Mesenchymal stem cell (in vitro differentiated cells and primary cell): ENCODE measurements around the gene POLR2L.

ENCODE experiments used
- DNase-seq: peaks from one replicate; pipeline ENCODE4 v3.0.0-alpha.2; 2013
- H2AFZ ChIP-seq: one replicate; pipeline ENCODE4 v1.6.1; 2013; ENCODE audit warnings: low read depth, mild to moderate bottlenecking, control low read depth, inconsistent platforms, low read length, moderate library complexity
- H2AK5ac ChIP-seq: 2 replicates; pipeline ENCODE4 v1.6.1; 2013; ENCODE audit warnings: low read length, moderate library complexity, mild to moderate bottlenecking, inconsistent platforms; ENCODE audit not compliant: severe bottlenecking
- H2BK120ac ChIP-seq: one replicate; pipeline ENCODE4 v1.6.1; 2013; ENCODE audit warnings: low read depth, mild to moderate bottlenecking, inconsistent platforms, low read length, moderate library complexity
- H2BK12ac ChIP-seq, 2 experiments: one replicate each; pipeline ENCODE4 v1.6.1; 2013; ENCODE audit warnings: inconsistent platforms in 2 of 2, low read length in 2 of 2, mild to moderate bottlenecking in 2 of 2, moderate library complexity in 2 of 2, control low read depth in 1 of 2
- H2BK15ac ChIP-seq: one replicate; pipeline ENCODE4 v1.6.1; 2013; ENCODE audit warnings: mild to moderate bottlenecking, low read depth, inconsistent platforms; ENCODE audit not compliant: poor library complexity, severe bottlenecking
- H2BK5ac ChIP-seq: 2 replicates; pipeline ENCODE4 v1.6.1; 2013; ENCODE audit warnings: low read depth, mild to moderate bottlenecking, low read length, control low read depth, inconsistent platforms; ENCODE audit not compliant: poor library complexity, severe bottlenecking
- H3K14ac ChIP-seq, 2 experiments: one replicate each; pipeline ENCODE4 v1.6.1; 2013; ENCODE audit warnings: inconsistent platforms in 2 of 2, low read length in 2 of 2, control low read depth in 1 of 2, mild to moderate bottlenecking in 1 of 2, moderate library complexity in 1 of 2
- H3K18ac ChIP-seq, 2 experiments: one replicate each; pipeline ENCODE4 v1.6.1; 2013; ENCODE audit warnings: inconsistent platforms in 2 of 2, low read length in 2 of 2, control low read depth in 1 of 2, low read depth in 1 of 2, mild to moderate bottlenecking in 1 of 2
- H3K23ac ChIP-seq, 2 experiments: one replicate each; pipeline ENCODE4 v1.6.1; 2013; ENCODE audit warnings: inconsistent platforms in 2 of 2, low read length in 2 of 2, mild to moderate bottlenecking in 2 of 2, moderate library complexity in 2 of 2, control low read depth in 1 of 2
- H3K27ac ChIP-seq: 2 replicates; pipeline ENCODE4 v1.5.1; 2013; ENCODE audit warnings: mild to moderate bottlenecking, moderate library complexity, low read length, control low read depth, inconsistent platforms; ENCODE audit not compliant: poor library complexity, severe bottlenecking
- H3K27me3 ChIP-seq, 2 experiments: 2 replicates each; pipeline versions ENCODE4 v1.6.1 to v1.7.0; 2013; ENCODE audit warnings: low read length in 2 of 2, mild to moderate bottlenecking in 2 of 2, moderate library complexity in 2 of 2, control low read depth in 1 of 2, inconsistent platforms in 1 of 2; ENCODE audit not compliant: control insufficient read depth in 1 of 2, insufficient read depth in 1 of 2
- H3K36me3 ChIP-seq, 2 experiments: 2 replicates each; pipeline versions ENCODE4 v1.6.1 to v1.7.0; 2013; ENCODE audit warnings: low read length in 2 of 2, control low read depth in 1 of 2, inconsistent platforms in 1 of 2, low read depth in 1 of 2, mild to moderate bottlenecking in 1 of 2; ENCODE audit not compliant: insufficient read depth in 2 of 2, control insufficient read depth in 1 of 2
- H3K4ac ChIP-seq, 2 experiments: one replicate each; pipeline ENCODE4 v1.6.1; 2013; ENCODE audit warnings: inconsistent platforms in 2 of 2, low read length in 2 of 2, mild to moderate bottlenecking in 2 of 2, moderate library complexity in 2 of 2, control low read depth in 1 of 2, low read depth in 1 of 2
- H3K4me1 ChIP-seq: 2 replicates; pipeline ENCODE4 v1.6.1; 2013; ENCODE audit warnings: low read depth, low read length, control low read depth; ENCODE audit not compliant: control insufficient read depth, insufficient read depth
- H3K4me2 ChIP-seq: 2 replicates; pipeline ENCODE4 v1.6.1; 2013; ENCODE audit warnings: low read length, mild to moderate bottlenecking, inconsistent platforms; ENCODE audit not compliant: poor library complexity, severe bottlenecking
- H3K4me3 ChIP-seq, 2 experiments: 2 replicates each; pipeline versions ENCODE4 v1.5.1 to v1.7.0; 2013; ENCODE audit warnings: low read length in 2 of 2, mild to moderate bottlenecking in 2 of 2, control low read depth in 1 of 2, low read depth in 1 of 2; ENCODE audit not compliant: insufficient read depth in 1 of 2
- H3K79me1 ChIP-seq: replicated peaks from 2 replicates; pipeline ENCODE4 v1.6.1; 2013; ENCODE audit warnings: mild to moderate bottlenecking, control low read depth, low read length, inconsistent platforms; ENCODE audit not compliant: poor library complexity, severe bottlenecking
- H3K9ac ChIP-seq: 2 replicates; pipeline ENCODE4 v1.7.0; 2013; ENCODE audit warnings: mild to moderate bottlenecking, low read length, moderate library complexity
- H3K9me3 ChIP-seq: 2 replicates; pipeline ENCODE4 v1.7.0; 2013; ENCODE audit warnings: mild to moderate bottlenecking, low read length; ENCODE audit not compliant: control insufficient read depth
- H4K8ac ChIP-seq: one replicate; pipeline ENCODE4 v1.6.1; 2013; ENCODE audit warnings: inconsistent platforms, mild to moderate bottlenecking, low read length, moderate library complexity
- H4K91ac ChIP-seq: one replicate; pipeline ENCODE4 v1.6.1; 2013; ENCODE audit warnings: mild to moderate bottlenecking, low read length, inconsistent platforms
- WGBS: methylation state at CpG from one replicate; pipeline ENCODE4 v1.1.7; 2013; ENCODE audit warnings: mixed read lengths; 5-methylcytosine and 5-hydroxymethylcytosine counted together

Gene POLR2L

DNA sequence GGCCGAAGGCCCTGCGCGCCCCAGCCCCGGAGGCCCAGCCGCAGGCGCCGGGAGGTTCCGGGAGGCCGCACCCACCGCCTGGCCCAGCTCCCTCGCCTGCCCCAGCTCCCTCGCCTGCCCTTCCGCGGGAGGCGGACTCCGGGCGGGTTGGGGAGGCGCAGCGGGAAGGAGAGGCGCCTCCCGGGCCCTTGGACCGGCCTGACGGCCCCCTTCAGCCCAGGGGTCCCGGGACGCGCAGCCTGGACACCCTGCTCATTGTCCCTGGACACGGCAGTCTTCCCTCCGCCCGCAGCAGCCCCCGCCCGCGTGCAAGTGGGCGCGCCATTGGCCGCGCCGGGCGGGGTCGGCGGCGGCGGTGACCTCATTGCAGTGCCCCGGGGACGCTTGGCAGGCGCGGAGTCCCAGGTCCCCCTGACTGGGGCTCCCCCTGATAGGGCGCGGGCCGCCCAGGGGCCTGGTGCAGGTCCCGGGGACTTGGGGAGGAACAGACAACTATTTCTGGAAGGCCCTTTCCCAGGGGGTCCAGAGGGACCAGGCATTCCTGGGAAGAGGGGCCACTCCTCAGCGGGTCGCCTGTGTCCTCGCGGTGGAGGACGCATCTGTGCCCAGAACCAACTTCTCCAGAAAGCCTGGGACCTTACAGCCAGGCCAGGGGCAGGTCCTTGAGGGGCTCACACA is 9.1 kb downstream of the POLR2L start:
- peak overlapping the region; percentile 78 for H2BK15ac ChIP-seq
- H3K14ac ChIP-seq = peak overlapping the region in 1 of 2 experiments; percentile 88
- H2BK12ac ChIP-seq = peak overlapping the region in 1 of 2 experiments; percentile 80
- H3K18ac ChIP-seq = peak overlapping the region; percentile 78 to 90
- peak overlapping the region; percentile 31 to 94 for H3K4ac ChIP-seq
- peak overlapping the region in 1 of 2 experiments; percentile 87 for H3K23ac ChIP-seq
- peak overlapping the region; percentile 65 for H4K91ac ChIP-seq
- peak overlapping the region; percentile 98 for H3K27ac ChIP-seq
- H3K4me2 ChIP-seq = peak overlapping the region; percentile 83
- H3K4me3 ChIP-seq = peak overlapping the region; percentile 73 to 82
- H2AK5ac ChIP-seq = peak overlapping the region; percentile 70
- H3K79me1 ChIP-seq = no peaks in the 10 kb centered on the region
- WGBS = under 1% methylated on average over 53 of the region's 55 CpGs
- peak overlapping the region; percentile 46 for H4K8ac ChIP-seq
- DNase-seq = peak; percentile 65
- H3K27me3 ChIP-seq = peaks cover 0 to 3% of the 10 kb centered on the region in 2 experiments
- peaks cover 77% of the 10 kb centered on the region for H3K4me1 ChIP-seq
- no peak overlapping the region for H2AFZ ChIP-seq
- H3K9ac ChIP-seq = peak overlapping the region; percentile 93
- peak overlapping the region; percentile 88 for H2BK5ac ChIP-seq
- peaks cover 21 to 26% of the 10 kb centered on the region in 2 experiments for H3K36me3 ChIP-seq
- H2BK120ac ChIP-seq = peak overlapping the region; percentile 84
- no peaks in the 10 kb centered on the region for H3K9me3 ChIP-seq

DNA sequence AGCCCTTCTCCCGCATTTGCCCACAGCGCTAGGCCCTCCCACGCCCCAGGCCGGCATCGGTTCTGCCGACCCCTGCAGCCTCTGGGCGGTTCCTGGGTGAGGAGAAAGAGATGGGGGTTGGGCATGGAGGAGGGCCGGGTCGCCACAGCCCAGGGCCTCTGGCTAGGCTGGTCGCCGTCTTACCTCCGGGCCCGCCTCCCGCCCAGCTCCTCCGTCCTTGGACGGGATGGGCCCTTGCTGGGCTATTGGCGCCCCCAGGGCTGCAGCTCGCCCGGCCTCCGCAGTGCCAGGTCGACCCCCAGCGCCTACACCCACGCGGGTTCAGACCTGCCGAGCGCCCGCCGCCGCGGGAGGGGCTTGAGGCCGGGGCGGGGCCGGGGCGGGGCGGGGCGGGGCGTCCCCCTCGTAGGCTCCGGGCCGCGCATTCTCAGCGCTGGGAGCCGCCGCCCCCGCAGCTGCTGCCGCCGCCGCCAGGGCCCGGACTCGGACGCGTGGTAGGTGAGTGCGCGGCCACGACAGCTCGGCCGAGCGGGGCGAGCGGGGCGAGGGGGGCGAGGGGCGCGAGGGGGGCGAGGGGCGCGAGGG is 9.7 kb downstream of the POLR2L start, which contains the start of gene CD151:
Gene CD151, plus strand, starts transcription at position 424 of the 585 bp plus-strand sequence. CDS start 3,118 bp downstream, outside the sequence.
- Histone ChIP-seq H3K27ac (peak within 1 kb of the TSS; percentile 98), H4K91ac (peak within 1 kb of the TSS; percentile 86), H3K4ac (peak within 1 kb of the TSS; percentile 90 to 94), H2BK15ac (peak within 1 kb of the TSS; percentile 78), H3K9ac (peak within 1 kb of the TSS; percentile 93), H2BK5ac (peak within 1 kb of the TSS; percentile 88), H3K14ac (peak within 1 kb of the TSS in 1 of 2 experiments; percentile 91), H3K4me1 (peaks cover 78% of the 10 kb centered on the region), H4K8ac (peak within 1 kb of the TSS; percentile 73), H3K4me2 (peak within 1 kb of the TSS; percentile 83), H3K27me3 (peaks cover 0 to 8% of the 10 kb centered on the region in 2 experiments), H3K36me3 (peaks cover 16 to 19% of the 10 kb centered on the region in 2 experiments), H3K23ac (peak within 1 kb of the TSS in 1 of 2 experiments; percentile 87), H3K79me1 (no peaks in the 10 kb centered on the region), H2AFZ (peak within 1 kb of the TSS; percentile 90), H2BK12ac (peak within 1 kb of the TSS; percentile 12 to 86), H3K18ac (peak within 1 kb of the TSS; percentile 78 to 94), H3K4me3 (peak within 1 kb of the TSS; percentile 73 to 82), H2AK5ac (peak within 1 kb of the TSS; percentile 70), H3K9me3 (no peaks in the 10 kb centered on the region), H2BK120ac (peak within 1 kb of the TSS; percentile 84)
- WGBS = under 1% methylated on average over 21 of the region's 67 CpGs
- peak; percentile 64 for DNase-seq

DNA sequence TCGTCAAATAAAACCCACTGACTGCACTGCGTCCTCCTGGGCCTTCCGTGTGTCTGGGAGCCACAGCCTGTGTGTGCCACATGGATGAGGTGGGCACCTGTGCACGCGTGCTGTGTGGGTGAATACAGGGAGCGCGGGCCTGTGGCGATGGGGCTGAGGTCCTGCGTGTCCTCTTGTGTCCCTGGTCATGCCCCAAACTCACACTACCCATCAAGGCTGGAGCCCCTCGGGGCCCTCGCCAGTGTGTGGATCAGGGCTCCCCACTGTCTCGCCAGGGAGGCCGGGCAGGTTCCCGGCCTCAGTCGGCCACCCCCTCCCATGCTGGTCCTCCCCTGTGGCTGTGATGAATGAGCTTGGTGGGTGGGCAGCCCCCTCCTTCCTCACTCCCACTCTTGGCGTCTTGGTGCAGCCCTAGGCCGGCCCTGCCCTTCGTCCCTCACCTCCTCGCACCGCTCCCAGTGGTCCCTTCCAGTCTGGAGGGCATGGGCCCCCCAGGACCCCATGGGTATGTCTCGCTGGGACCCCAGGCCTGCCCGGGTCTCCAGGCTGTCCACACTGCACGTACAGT is 10.3 kb downstream of the POLR2L start:
- H3K23ac ChIP-seq = peak overlapping the region in 1 of 2 experiments; percentile 6
- no peak overlapping the region for H2BK120ac ChIP-seq
- peak overlapping the region; percentile 78 for H3K9ac ChIP-seq
- H3K27ac ChIP-seq = peak overlapping the region; percentile 71
- peak overlapping the region in 1 of 2 experiments; percentile 91 for H3K14ac ChIP-seq
- H2BK12ac ChIP-seq = peak overlapping the region; percentile 12 to 86
- H3K4me3 ChIP-seq = peak overlapping the region; percentile 73 to 78
- H4K91ac ChIP-seq = peak overlapping the region; percentile 86
- peak overlapping the region; percentile 81 for H3K4me2 ChIP-seq
- DNase-seq = no peak
- no peaks in the 10 kb centered on the region for H3K9me3 ChIP-seq
- peak overlapping the region; percentile 34 for H2BK15ac ChIP-seq
- H3K27me3 ChIP-seq = peaks cover 0 to 12% of the 10 kb centered on the region in 2 experiments
- peak overlapping the region; percentile 56 to 94 for H3K18ac ChIP-seq
- peak overlapping the region; percentile 73 for H4K8ac ChIP-seq
- H3K79me1 ChIP-seq = no peaks in the 10 kb centered on the region
- H2AK5ac ChIP-seq = peak overlapping the region; percentile 23
- 59% methylated on average over 17 of the region's 23 CpGs for WGBS
- H2AFZ ChIP-seq = no peak overlapping the region
- H2BK5ac ChIP-seq = peak overlapping the region; percentile 31
- peak overlapping the region; percentile 83 to 90 for H3K4ac ChIP-seq
- H3K36me3 ChIP-seq = peaks cover 10 to 13% of the 10 kb centered on the region in 2 experiments
- peaks cover 78% of the 10 kb centered on the region for H3K4me1 ChIP-seq
